Activated CD4-positive, CD25-positive, alpha-beta regulatory T cell treated with anti-CD3 and anti-CD28 coated beads, Interleukin-2, amount 50 U/mL, for 72 hours (primary cell): ENCODE data around the gene GALNT11.
"Not testable (repeated sequence)": the region's sequence is repeated elsewhere in the genome, so short reads cannot be mapped to it uniquely, and the experiment has no call there.

ENCODE experiments used
- DNase-seq: peaks from one replicate; pipeline ENCODE4 v3.0.0; 2021

Gene GALNT11

DNA sequence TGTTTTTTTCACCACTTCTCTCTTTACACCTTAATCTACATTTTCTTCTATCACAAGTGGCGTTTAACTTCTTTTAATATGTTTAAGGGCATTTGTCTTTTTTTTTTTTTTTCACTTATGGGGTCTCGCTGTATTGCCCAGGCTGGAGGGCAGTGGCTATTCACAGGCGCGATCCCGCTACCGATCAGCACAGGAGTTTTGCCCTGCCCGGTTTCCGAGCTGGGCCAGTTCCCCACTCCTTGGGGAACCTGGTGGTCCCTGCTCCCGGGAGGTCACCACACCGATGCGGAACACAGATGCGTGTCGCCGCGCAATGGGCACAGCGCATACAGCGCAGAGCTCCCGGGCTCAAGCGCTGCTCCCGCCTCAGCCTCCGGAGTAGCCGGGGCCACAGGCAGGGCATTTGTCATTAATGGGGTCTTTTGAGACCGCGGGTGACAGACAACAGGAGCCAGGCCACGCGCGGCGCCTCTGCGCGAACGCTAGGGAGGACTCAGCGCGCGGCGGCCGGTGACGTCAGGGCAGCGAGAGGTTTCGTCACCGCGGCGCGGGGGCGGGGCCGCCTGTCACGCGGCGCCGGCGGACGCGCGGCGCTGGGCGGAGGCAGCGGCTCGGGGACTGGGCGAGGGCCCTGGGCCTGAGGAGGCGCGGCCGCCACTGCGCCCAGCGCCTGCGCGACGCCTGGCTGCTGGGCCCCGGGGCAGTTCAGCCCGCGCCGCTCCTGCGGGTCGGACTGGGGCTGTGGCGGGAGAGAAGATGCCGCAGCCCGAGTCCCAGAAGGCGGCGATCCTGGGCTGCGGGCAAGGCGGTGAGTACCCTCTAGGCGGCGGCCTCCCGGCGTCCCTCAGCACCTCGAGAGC, at the start of gene GALNT11:
Gene GALNT11 (plus strand): TSS at position 598 of the 860 bp plus-strand sequence. CDS start 68,554 bp downstream, outside the sequence.
- peak; percentile 92 for DNase-seq

DNA sequence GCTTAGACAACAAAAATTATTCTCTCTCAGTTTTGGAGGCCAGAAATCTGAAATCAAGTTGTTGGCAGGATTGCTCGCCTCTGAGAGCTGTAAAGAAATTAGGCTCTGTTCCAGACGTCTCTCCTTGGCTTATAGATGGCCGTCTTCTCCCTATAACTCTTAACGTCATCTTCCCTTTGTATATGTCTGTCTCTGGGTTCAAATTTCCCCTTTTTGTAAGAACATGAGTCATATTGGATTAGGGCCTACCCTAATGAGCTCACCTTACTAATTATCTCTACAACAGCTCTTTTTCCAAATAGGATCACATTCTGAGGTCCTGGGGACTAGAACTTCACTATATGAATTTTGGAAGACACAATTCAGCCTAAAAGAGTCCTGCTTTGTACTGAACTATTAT, 46.9 kb upstream of the GALNT11 start:
- DNase-seq, result no peak

GRCh38 chr7:151981223-151981622, 44.3 kb upstream of the GALNT11 start:
- no peak for DNase-seq

DNA sequence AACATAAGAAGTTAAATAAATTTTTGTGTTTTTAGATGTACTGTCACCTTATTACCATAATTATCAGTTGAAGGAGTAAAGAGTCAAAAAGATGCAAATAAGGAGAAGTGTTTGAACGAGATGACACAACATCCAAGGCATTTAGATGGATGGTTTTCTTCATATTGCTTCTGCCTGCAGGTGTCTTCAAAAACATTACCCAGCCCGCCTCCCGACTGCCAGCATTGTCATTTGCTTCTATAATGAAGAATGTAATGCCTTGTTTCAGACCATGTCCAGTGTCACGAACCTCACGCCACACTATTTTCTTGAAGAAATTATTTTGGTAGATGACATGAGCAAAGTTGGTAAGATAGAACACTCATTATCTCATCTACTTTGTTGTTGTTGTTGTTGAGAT, 42.7 kb upstream of the GALNT11 start:
- DNase-seq, result no peak

DNA sequence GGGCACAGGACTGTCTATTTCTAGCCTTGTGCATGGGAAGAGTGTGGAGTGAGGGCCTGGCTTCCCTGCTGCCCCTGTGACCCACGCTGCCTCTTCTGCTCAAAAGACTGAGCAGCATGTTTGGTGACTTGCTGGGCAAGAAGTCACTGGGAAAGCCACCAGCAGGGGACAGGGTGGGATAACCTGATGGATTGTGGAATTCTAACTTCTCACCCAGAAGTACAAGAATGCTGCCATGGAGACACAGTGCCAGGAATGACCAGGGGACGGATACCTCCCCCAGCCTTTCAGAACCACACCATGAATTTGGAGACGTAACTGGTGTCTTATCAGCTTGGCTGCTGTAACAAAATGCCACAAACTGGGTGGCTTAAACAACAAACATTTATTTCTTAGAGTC, 40.9 kb upstream of the GALNT11 start:
- DNase-seq, result no peak

- DNase-seq, result no peak
Observed at GRCh38 chr7:151987748-151988529, 37.5 kb upstream of the GALNT11 start.

- no peak for DNase-seq
Observed at GRCh38 chr7:151992375-151992774, 33.1 kb upstream of the GALNT11 start.

DNA sequence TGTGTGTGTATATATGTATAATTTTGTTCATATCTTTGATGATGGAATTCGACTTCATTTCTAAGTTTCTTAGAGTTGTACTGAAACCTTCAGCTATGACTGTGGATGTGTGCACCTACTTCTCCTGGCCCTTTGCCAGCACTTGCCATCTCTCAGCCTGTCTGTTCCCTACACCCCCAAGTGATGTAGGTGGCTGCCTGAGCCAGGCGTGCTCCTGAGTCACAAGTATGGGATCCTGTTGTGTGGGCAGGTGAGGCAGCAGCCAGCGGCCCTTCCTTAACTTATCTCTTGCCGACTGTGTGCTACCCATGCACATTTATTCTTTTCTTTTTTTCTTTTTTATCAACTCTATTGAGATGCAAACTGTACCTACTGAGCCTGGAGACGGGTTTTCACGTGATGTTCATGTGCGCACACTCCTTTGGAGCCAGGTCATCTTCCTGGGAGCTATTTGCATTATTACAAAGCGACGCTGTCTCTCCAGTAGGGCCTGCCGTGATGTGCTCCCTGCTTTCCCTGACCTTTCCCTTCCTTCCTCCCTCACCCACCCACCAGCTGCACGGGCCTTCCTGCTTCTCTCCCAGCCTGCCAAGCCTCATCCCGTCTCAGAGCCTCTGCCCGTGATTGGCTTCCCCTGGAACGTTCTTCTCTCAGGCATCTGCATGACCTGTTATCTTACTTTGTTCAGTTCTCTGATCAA, 31.3 kb upstream of the GALNT11 start:
- no peak for DNase-seq

- DNase-seq, result no peak
Observed at GRCh38 chr7:151999424-152000090, 25.9 kb upstream of the GALNT11 start.

DNA sequence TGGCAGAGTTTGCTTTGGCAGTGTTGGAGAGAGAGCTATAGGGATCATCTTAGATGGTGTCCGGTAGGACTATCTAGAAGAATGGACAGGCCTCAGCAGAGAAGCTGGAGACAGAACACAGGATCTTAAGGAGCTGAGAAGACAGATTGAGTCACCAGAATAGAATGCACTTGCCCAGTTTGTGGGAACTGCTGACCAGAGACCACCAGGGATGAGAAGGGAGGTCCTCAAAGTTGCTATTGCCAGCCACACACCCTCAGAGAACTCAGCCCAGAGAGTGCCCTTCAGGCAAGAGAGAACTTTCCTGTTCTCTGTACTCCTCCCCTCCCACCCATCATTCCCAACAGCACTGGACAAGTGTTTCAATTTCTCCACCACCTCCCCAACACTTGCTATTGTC, 25.3 kb upstream of the GALNT11 start:
- DNase-seq, result no peak

DNA sequence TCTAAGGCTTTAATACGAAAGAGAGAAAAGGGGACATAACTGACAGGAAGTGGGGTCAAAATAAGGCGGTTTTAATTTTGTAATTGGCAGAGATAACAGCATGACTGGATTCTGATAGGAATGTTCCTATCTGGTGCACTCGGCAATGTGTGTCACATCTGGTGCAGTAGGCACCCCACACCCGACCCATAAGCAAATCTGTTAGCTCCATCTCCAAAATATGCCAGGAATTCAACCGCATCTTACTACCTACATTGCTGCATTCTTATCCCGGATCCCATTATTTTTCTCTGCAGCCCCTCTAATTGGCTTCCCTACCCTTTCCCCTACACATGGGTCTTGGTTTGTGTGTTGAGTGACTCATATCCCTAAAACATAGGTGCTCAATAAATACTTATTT, 19.1 kb upstream of the GALNT11 start:
- DNase-seq, result no peak

DNA sequence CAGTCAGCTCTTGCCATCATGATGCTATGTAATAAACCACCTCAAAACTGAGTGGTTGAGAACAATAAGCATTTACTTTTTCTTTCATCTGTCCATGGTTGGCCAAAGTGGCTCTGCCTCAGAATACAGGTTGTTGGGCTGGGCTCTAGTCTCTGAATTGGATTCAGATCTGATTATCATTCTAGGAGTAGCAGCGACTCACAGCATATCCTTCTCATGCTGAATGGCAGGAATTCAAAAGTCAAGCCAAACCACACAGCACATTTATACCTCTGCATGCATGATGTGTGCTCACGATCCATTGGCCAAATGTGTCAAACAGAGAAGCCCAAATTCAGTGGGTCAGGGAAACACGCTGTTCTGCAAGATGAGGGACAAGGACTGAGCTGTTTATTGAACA, 13.6 kb upstream of the GALNT11 start:
- DNase-seq, result no peak

- no peak for DNase-seq
Observed at GRCh38 chr7:152013230-152013629, 12.2 kb upstream of the GALNT11 start.

- no peak for DNase-seq
Observed at GRCh38 chr7:152013974-152014373, 11.5 kb upstream of the GALNT11 start.

DNA sequence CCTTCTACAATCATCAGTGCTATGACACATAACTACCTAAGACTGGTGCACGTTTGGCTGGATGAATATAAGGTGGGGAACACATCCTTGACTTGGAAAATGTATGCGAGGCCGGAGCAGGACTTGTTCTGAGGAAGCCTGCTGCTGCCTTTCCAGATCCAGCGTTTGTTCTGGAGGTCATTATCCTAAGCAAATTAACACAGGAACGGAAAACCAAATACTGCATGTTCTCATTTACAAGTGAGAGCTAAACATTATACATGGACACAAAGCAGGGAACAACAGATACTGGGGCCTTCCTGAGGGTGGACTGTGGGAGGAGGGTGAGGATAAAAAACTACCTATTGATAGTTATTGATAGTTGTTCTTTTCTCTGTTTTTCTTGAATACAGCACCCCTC, 10.8 kb upstream of the GALNT11 start:
- no peak for DNase-seq

- DNase-seq, result no peak
Observed at GRCh38 chr7:152015600-152015999, 9.9 kb upstream of the GALNT11 start.

GRCh38 chr7:152016947-152017346, 8.5 kb upstream of the GALNT11 start:
- no peak for DNase-seq

GRCh38 chr7:152017683-152018082, 7.8 kb upstream of the GALNT11 start:
- not testable (repeated sequence) for DNase-seq

DNA sequence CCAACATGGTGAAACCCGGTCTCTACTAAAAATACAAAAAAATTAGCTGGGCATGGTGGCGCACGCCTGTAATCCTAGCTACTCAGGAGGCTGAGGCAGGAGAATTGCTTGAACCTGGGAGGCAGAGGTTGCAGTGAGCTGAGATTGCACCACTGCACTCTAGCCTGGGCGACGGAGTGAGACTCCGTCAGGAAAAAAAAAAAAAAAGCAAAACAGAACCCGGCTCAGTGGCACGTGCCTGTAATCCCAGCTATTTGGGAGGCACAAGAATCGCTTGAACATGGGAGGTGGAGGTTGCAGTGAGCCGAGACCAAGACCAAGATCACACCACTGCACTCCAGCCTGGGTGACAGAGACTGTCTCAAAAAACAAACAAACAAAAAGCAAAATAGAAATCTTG, 3.7 kb upstream of the GALNT11 start:
- not testable (repeated sequence) for DNase-seq

GRCh38 chr7:152025937-152026890, 740 bp downstream of the GALNT11 start:
- DNase-seq, result no peak

DNA sequence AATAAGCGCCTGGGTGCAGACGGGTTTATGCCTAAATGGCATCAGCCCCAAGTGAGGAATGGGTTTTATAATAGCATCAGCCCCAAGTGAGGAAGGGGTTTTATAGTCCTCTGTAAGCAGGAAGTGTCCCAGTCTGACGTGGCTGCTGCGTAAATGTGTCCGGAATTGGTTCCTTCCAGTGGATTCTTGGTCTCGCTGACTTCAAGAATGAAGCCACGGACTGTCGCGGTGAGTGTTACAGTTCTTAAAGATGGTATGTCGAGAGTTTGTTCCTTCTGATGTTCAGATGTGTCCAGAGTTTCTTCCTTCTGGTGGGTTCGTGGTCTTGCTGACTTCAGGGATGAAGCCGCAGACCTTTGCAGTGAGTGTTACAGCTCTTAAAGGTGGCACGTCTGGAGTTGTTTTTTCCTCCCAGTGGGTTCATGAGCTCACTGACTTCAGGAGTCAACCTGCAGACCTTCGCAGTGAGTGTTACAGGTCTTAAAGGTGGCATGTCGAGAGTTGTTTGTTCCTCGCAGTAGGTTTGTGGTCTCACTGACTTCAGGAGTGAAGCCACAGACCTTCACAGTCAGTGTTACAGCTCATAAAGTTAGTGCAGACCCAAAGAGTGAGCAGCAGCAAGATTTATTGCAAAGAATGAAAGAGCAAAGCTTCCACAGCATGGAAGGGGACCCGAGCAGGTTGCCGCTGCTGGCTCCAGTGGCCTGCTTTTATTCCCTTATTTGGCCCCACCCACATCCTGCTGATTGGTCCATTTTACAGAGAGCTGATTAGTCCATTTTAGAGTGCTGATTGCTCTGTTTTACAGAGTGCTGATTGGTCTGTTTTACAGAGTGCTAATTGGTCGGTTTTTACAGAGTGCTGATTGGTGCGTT, 2.3 kb downstream of the GALNT11 start:
- not testable (repeated sequence) for DNase-seq
